GM12874 (cell line): ENCODE data around the gene LRRK1.

Source experiments
- TF ChIP-seq, protein P1 (sequence below): IDR thresholded peaks from 2 replicates; pipeline ENCODE4 v1.5.1; 2011; ENCODE audit warnings: low read depth, mild to moderate bottlenecking, control low read depth, low read length, moderate library complexity; ENCODE audit not compliant: insufficient read depth

LRRK1 gene

DNA sequence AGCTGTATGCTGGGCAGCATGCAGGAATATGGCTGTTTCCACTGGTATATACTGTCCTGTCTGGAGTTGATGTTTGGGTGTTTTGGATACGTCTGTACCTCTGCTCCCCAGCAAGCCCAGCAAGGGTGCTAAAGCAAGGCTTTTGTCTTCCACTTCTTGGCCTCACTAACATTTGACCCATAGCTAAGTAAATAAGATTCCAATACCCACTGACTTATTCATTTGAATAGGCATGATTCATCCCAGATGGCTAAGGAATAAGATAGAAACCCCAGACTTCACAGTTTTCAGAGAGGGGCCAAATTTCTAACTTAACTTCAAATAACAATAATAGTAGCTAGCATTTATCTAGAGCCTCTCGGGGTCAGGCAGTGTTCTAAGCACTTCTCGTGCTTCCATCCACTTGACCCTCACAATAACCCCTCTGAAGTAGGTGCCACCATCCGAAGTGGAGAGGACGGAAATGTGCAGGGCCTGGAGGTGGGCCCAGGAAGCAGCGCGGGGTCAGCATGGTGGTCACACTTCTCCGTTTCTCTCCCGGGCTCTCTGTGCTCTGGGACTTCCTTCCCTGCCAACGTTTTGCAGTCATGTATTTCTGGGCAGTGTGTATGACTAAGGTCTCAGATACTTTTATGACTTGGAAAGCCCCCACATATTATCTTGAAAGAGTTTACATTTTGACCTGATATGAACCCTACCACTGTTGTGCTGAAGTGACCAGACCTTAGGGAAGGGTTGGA is 39.3 kb downstream of the LRRK1 start:
- TF ChIP-seq, protein P1, sequence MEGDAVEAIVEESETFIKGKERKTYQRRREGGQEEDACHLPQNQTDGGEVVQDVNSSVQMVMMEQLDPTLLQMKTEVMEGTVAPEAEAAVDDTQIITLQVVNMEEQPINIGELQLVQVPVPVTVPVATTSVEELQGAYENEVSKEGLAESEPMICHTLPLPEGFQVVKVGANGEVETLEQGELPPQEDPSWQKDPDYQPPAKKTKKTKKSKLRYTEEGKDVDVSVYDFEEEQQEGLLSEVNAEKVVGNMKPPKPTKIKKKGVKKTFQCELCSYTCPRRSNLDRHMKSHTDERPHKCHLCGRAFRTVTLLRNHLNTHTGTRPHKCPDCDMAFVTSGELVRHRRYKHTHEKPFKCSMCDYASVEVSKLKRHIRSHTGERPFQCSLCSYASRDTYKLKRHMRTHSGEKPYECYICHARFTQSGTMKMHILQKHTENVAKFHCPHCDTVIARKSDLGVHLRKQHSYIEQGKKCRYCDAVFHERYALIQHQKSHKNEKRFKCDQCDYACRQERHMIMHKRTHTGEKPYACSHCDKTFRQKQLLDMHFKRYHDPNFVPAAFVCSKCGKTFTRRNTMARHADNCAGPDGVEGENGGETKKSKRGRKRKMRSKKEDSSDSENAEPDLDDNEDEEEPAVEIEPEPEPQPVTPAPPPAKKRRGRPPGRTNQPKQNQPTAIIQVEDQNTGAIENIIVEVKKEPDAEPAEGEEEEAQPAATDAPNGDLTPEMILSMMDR = no peak

- TF ChIP-seq, protein P1 = no peak
Measured at GRCh38 chr15:100959066-100960050, 40.2 kb downstream of the LRRK1 start.

DNA sequence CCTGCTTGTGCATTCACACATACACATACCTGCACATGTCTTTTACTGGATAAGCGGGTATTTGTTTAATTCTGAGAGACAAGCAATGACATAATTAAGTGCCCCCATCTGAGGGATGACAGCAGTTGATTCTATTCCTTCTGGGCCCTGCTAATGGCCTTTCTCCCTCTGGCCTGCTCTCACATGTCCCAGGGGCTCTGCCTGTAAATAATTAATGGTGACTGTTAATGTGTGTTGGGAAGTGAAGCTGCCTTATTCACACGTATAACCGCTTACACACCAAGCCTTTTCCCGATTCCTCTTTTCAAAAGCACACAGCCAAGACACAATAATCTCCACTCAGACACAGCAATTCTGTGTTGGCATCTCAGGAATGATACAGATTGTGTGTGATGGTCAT is 47.8 kb downstream of the LRRK1 start:
- TF ChIP-seq, protein P1 = no peak

GRCh38 chr15:100968050-100968966 is 49.2 kb downstream of the LRRK1 start:
- TF ChIP-seq, protein P1 = no peak

DNA sequence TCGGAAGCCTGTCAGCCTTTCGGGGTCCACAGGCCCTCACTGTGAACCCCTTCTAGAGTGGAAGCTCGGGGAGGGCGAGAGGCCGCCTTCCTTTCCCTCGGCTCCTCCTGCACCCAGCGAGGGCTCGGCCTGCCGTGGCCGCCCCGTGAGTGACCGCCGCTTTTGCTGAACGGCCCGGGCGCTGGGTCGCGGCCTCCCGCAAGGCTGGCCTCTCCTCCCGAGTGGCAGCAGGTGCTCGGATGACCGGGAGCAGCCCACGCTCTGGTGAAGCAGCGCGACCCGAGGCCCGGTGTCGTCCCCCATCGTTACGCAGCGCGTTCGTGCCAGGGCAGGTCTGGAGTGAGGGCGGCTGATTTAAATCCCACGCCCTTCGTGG is 53.8 kb downstream of the LRRK1 start:
- TF ChIP-seq, protein P1 = no peak

- TF ChIP-seq, protein P1 = no peak
Measured at GRCh38 chr15:100973351-100974111, 54.4 kb downstream of the LRRK1 start.
